Measurements from ENCODE around the gene CROCC.

Gene CROCC

DNA sequence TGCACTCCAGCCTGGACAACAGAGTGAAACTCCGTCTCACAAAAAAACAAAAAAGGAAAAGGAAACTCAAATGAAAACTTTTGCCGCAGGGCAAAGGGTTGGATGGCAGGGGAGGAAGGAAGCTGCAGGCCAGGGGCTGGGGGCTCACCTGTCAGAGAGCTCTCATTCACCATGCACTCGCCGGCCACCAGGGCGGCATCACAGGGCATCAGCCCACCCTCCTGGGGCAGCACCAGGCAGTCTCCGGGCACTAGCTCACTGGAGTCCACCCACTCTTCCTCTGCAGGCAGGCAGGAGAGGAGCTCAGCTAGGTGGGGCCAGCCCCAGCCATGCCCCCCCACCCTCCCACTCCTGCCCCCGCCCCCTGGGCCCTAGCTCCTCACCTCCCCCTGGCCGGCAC, 78.1 kb downstream of the CROCC start:
- Histone ChIP-seq H2AFZ (ENCODE audit: low read length) (no peak overlapping the region), H3K36me3 (replicated peaks; ENCODE audit: insufficient read depth, low read length) (no peaks in the 10 kb centered on the region), H3K9ac (ENCODE audit: low read length) (no peak overlapping the region), H3F3A (ENCODE audit: insufficient read depth, low read length) (no peaks in the 10 kb centered on the region), H3K27ac (ENCODE audit: low read length) (no peak overlapping the region), H3K9me2 (replicated peaks; ENCODE audit: insufficient read depth, low read length) (no peaks in the 10 kb centered on the region), H3K79me2 (ENCODE audit: low read length) (no peaks in the 10 kb centered on the region), H3K4me3 (ENCODE audit: low read length) (no peak overlapping the region), H3K27me3 (replicated peaks; ENCODE audit: insufficient read depth, low read length) (no peaks in the 10 kb centered on the region), H3K4me1 (ENCODE audit: low read length) (no peaks in the 10 kb centered on the region), H4K20me1 (ENCODE audit: insufficient read depth, low read length) (no peaks in the 10 kb centered on the region), H3K4me2 (ENCODE audit: low read depth, low read length) (no peak overlapping the region), H3K9me3 (replicated peaks; ENCODE audit: insufficient read depth, low read length) (no peaks in the 10 kb centered on the region)
- no peak for DNase-seq
- TF ChIP-seq EZH2 (optimal IDR thresholded peaks at IDR 0.05; ENCODE audit: low read depth, low read length) (no peak), EZH2phosphoT487 (IDR thresholded peaks at IDR 0.05; ENCODE audit: low read length) (no peak)
- TF ChIP-seq, protein P1, sequence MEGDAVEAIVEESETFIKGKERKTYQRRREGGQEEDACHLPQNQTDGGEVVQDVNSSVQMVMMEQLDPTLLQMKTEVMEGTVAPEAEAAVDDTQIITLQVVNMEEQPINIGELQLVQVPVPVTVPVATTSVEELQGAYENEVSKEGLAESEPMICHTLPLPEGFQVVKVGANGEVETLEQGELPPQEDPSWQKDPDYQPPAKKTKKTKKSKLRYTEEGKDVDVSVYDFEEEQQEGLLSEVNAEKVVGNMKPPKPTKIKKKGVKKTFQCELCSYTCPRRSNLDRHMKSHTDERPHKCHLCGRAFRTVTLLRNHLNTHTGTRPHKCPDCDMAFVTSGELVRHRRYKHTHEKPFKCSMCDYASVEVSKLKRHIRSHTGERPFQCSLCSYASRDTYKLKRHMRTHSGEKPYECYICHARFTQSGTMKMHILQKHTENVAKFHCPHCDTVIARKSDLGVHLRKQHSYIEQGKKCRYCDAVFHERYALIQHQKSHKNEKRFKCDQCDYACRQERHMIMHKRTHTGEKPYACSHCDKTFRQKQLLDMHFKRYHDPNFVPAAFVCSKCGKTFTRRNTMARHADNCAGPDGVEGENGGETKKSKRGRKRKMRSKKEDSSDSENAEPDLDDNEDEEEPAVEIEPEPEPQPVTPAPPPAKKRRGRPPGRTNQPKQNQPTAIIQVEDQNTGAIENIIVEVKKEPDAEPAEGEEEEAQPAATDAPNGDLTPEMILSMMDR (IDR thresholded peaks at IDR 0.05; ENCODE audit: low read length): no peak

DNA sequence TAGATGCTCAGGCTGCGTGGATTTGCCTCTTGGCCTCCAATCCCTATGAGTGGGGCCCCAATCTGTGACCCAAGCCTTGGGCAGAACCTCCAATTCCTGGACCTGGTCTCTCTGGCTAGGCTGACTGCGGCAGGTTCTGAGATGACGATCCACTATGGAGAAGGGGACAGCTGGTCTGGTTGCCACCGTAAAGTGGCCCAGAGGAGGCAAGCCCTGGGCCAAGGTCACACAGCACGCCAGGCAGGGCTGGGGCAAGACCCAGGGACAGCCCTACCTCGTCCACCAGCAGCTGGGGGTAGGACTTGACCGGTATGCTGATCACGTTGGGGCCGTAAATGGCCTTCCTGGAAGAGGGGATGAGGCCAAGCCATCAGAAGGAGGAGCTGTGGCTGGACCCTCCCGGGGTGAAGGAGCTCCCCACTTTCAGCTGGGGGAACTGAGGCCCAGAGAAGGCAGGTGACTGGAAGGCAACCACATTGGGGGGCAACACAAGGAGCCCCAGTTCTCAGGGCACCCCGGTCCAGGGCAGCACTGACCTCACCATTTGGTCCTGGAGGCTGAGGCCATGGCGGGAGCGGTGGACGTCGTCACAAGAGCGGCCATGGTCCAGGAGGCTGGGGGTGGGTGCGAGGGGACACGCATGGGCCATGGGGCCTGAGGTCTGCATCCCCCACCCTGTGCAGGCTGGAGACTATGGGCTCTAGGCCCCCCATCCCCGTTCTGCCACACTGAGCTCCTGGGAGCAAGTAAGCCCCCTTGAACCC, 80.2 kb downstream of the CROCC start:
- no peaks in the 10 kb centered on the region for H3K4me1 ChIP-seq (ENCODE audit: low read length)

DNA sequence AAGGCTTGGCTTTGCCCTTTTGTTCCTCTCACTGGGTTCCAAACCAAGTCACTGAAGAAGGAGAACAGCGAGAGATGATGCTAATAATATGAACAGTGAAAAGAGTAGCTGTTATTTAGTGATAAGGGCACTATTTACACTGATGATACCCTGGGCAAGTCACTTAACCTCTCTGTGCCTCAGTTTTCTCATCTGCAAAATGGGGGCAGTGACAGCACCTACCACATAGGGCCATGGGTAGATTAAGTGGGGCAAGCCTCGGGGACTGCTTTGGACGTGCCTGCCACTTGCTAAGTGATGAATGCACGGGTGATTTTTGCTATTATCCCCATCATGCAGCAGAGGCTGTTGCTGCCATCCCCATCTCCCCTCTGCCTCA, 80.8 kb downstream of the CROCC start:
- Histone ChIP-seq H2AFZ (ENCODE audit: low read length) (no peak overlapping the region), H3K79me2 (ENCODE audit: low read length) (no peaks in the 10 kb centered on the region), H3K27ac (ENCODE audit: low read length) (no peak overlapping the region), H3K9me3 (replicated peaks; ENCODE audit: insufficient read depth, low read length) (no peaks in the 10 kb centered on the region), H3K4me2 (ENCODE audit: low read depth, low read length) (no peak overlapping the region), H3K9me2 (replicated peaks; ENCODE audit: insufficient read depth, low read length) (no peaks in the 10 kb centered on the region), H3K9ac (ENCODE audit: low read length) (no peak overlapping the region), H3K4me3 (ENCODE audit: low read length) (no peak overlapping the region), H3K36me3 (replicated peaks; ENCODE audit: insufficient read depth, low read length) (no peaks in the 10 kb centered on the region), H3K27me3 (replicated peaks; ENCODE audit: insufficient read depth, low read length) (no peaks in the 10 kb centered on the region), H3F3A (ENCODE audit: insufficient read depth, low read length) (no peaks in the 10 kb centered on the region), H4K20me1 (ENCODE audit: insufficient read depth, low read length) (no peaks in the 10 kb centered on the region), H3K4me1 (ENCODE audit: low read length) (no peaks in the 10 kb centered on the region)
- no peak for DNase-seq
- TF ChIP-seq EZH2 (optimal IDR thresholded peaks at IDR 0.05; ENCODE audit: low read depth, low read length) (no peak), EZH2phosphoT487 (IDR thresholded peaks at IDR 0.05; ENCODE audit: low read length) (no peak)
- TF ChIP-seq, protein P1 (IDR thresholded peaks at IDR 0.05; ENCODE audit: low read length): no peak

More for the DNA sequence above, 80.2 kb downstream of the CROCC start:
- H3K9ac ChIP-seq (ENCODE audit: low read length): no peak overlapping the region
- no peaks in the 10 kb centered on the region for H3K27me3 ChIP-seq (replicated peaks; ENCODE audit: insufficient read depth, low read length)
- H3K79me2 ChIP-seq (ENCODE audit: low read length): no peaks in the 10 kb centered on the region
- no peak for DNase-seq
- no peaks in the 10 kb centered on the region for H3K9me3 ChIP-seq (replicated peaks; ENCODE audit: insufficient read depth, low read length)
- no peak overlapping the region for H3K27ac ChIP-seq (ENCODE audit: low read length)
- TF ChIP-seq, protein P1 (IDR thresholded peaks at IDR 0.05; ENCODE audit: low read length): no peak
- TF ChIP-seq EZH2phosphoT487 (IDR thresholded peaks at IDR 0.05; ENCODE audit: low read length): no peak
- no peak for TF ChIP-seq EZH2 (optimal IDR thresholded peaks at IDR 0.05; ENCODE audit: low read depth, low read length)
- H3K4me3 ChIP-seq (ENCODE audit: low read length): no peak overlapping the region
- no peaks in the 10 kb centered on the region for H3K36me3 ChIP-seq (replicated peaks; ENCODE audit: insufficient read depth, low read length)
- no peaks in the 10 kb centered on the region for H3F3A ChIP-seq (ENCODE audit: insufficient read depth, low read length)
- no peaks in the 10 kb centered on the region for H4K20me1 ChIP-seq (ENCODE audit: insufficient read depth, low read length)
- H3K4me2 ChIP-seq (ENCODE audit: low read depth, low read length): no peak overlapping the region
- H2AFZ ChIP-seq (ENCODE audit: low read length): no peak overlapping the region
- no peaks in the 10 kb centered on the region for H3K9me2 ChIP-seq (replicated peaks; ENCODE audit: insufficient read depth, low read length)

All from MM.1S (cell line).